Fibroblast of skin of back (primary cell): ENCODE results near the gene DDHD1.

Source experiments
- DNase-seq: peaks from one replicate; pipeline ENCODE4 v3.0.0-alpha.2; 2013

DDHD1 gene

DNA sequence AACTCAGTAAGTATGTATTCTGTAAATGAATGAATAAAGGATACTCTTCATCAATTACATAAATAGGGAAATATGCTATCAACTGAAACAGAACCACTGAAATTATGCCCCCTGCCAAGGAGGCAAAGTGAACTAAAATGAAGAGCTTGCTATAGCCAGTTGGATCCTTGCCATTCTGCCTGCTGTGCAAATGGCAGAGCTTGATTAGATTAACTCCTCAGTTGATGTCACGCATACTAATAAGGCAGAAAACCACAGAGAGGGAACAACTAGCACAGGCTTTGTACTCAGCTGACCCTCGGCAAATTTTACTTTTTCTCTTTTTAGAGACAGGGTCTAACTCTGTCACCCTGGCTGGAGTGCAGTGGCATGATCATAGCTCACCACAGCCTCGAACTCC, 165.6 kb downstream of the DDHD1 start:
- DNase-seq, result no peak

DNA sequence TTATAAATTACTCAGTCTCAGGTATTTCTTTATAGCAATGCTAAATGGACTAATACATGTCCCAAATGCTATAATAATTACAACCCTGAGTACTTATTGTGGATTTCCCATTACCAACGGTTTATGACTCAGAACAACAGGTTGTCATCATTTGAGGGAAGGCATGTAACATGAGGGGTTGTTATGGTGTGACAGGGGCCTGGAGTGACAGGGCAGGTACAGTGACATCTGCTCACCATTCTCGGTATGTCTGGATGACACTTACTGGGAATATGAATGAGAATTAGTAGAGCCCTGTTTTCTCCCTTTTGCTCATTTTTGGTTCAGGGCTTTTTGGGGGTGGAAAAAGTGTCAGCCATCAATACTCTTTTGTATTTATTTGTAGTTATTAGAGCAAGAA, 166.1 kb downstream of the DDHD1 start:
- DNase-seq, result no peak
